Measurements from ENCODE around the gene GMIP.
A peak's percentile ranks its signal among the peaks of the same experiment; 100 is the strongest.
"Not testable (repeated sequence)": the region's sequence is repeated elsewhere in the genome, so short reads cannot be mapped to it uniquely, and the experiment has no call there.

The GMIP gene

GRCh38 chr19:19613506-19613905 is 30.0 kb downstream of the GMIP start:
- FAIRE-seq: no peak
- no peak for DNase-seq (ENCODE audit: insufficient read length, low spot score)

- no peak for DNase-seq (ENCODE audit: insufficient read length, low spot score)
- no peak for FAIRE-seq
Measured at GRCh38 chr19:19610376-19611202, 32.9 kb downstream of the GMIP start.

GRCh38 chr19:19606686-19607085 is 36.8 kb downstream of the GMIP start:
- FAIRE-seq; DNase-seq (ENCODE audit: insufficient read length, low spot score): not testable (repeated sequence)

GRCh38 chr19:19606021-19606420 is 37.4 kb downstream of the GMIP start:
- FAIRE-seq (peak; percentile 77), DNase-seq (ENCODE audit: insufficient read length, low spot score) (no peak)

GRCh38 chr19:19602713-19603324 is 40.6 kb downstream of the GMIP start:
- FAIRE-seq: no peak
- DNase-seq (ENCODE audit: insufficient read length, low spot score): no peak

- FAIRE-seq: no peak
- DNase-seq (ENCODE audit: insufficient read length, low spot score): no peak
Measured at GRCh38 chr19:19602136-19602712, 41.2 kb downstream of the GMIP start.

- FAIRE-seq (no peak), DNase-seq (ENCODE audit: insufficient read length, low spot score) (no peak)
Measured at GRCh38 chr19:19600793-19601330, 42.6 kb downstream of the GMIP start.

GRCh38 chr19:19598728-19599451 is 44.6 kb downstream of the GMIP start:
- FAIRE-seq: not testable (repeated sequence)

GRCh38 chr19:19597809-19598306 is 45.6 kb downstream of the GMIP start:
- FAIRE-seq: no peak
- DNase-seq (ENCODE audit: insufficient read length, low spot score): no peak

More at GRCh38 chr19:19598728-19599451, 44.6 kb downstream of the GMIP start:
- DNase-seq (ENCODE audit: insufficient read length, low spot score): not testable (repeated sequence)

- FAIRE-seq: no peak
- DNase-seq (ENCODE audit: insufficient read length, low spot score): no peak
Measured at GRCh38 chr19:19595171-19595701, 48.2 kb downstream of the GMIP start.

GRCh38 chr19:19594381-19594780 is 49.1 kb downstream of the GMIP start:
- DNase-seq (ENCODE audit: insufficient read length, low spot score) (no peak), FAIRE-seq (no peak)

- DNase-seq (ENCODE audit: insufficient read length, low spot score) (no peak), FAIRE-seq (no peak)
Measured at GRCh38 chr19:19592690-19593089, 50.8 kb downstream of the GMIP start.

- peak; percentile 55 for FAIRE-seq
- DNase-seq (ENCODE audit: insufficient read length, low spot score): peak; percentile 94
Measured at GRCh38 chr19:19591133-19591825, 52.2 kb downstream of the GMIP start.

- DNase-seq (ENCODE audit: insufficient read length, low spot score) (no peak), FAIRE-seq (no peak)
Measured at GRCh38 chr19:19588546-19588945, 54.9 kb downstream of the GMIP start.

- no peak for DNase-seq (ENCODE audit: insufficient read length, low spot score)
- FAIRE-seq: no peak
Measured at GRCh38 chr19:19587771-19588170, 55.7 kb downstream of the GMIP start.

GRCh38 chr19:19584356-19584755 is 59.1 kb downstream of the GMIP start:
- DNase-seq (ENCODE audit: insufficient read length, low spot score): no peak
- no peak for FAIRE-seq

GRCh38 chr19:19582471-19582870 is 61.0 kb downstream of the GMIP start:
- no peak for FAIRE-seq
- no peak for DNase-seq (ENCODE audit: insufficient read length, low spot score)

- FAIRE-seq (no peak), DNase-seq (ENCODE audit: insufficient read length, low spot score) (no peak)
Measured at GRCh38 chr19:19581391-19581790, 62.1 kb downstream of the GMIP start.

- FAIRE-seq (no peak), DNase-seq (ENCODE audit: insufficient read length, low spot score) (no peak)
Measured at GRCh38 chr19:19580418-19580817, 63.0 kb downstream of the GMIP start.
